RPMI8226 (cell line): ENCODE data around the gene AHSP.
"Not testable (repeated sequence)": the region's sequence is repeated elsewhere in the genome, so short reads cannot be mapped to it uniquely, and the experiment has no call there.

Experiments used
- DNase-seq: peaks from one replicate; pipeline ENCODE4 v3.0.0-alpha.2; 2015

The AHSP gene, protein sequence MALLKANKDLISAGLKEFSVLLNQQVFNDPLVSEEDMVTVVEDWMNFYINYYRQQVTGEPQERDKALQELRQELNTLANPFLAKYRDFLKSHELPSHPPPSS

DNA sequence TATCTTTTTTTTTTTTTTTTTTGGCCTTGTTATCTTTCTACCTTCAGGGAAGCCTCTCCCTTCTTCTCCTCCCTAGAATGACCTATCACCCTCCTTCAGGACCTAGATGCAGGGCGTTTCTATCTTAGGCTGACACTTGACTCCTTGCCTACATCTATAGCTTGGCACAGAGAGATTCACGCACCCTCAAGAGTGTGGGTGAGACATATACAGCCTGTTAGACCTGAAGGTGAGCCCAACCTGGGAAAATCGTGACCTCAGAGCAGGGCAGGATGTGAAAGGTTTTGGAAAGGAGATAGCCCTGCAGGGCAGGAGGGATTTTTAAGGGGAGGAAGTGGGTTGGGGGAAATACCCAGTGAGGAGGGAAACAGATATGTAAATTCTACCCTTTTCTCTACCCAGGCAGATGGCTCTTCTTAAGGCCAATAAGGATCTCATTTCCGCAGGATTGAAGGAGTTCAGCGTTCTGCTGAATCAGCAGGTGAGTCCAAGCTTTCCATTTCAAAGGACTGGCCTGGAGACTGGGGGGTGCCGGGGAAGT lies at the start of gene AHSP:
TSS of gene AHSP (plus strand) at position 167 of the 541 bp plus-strand sequence. CDS start at position 407, 240 bp downstream.
- no peak for DNase-seq

DNA sequence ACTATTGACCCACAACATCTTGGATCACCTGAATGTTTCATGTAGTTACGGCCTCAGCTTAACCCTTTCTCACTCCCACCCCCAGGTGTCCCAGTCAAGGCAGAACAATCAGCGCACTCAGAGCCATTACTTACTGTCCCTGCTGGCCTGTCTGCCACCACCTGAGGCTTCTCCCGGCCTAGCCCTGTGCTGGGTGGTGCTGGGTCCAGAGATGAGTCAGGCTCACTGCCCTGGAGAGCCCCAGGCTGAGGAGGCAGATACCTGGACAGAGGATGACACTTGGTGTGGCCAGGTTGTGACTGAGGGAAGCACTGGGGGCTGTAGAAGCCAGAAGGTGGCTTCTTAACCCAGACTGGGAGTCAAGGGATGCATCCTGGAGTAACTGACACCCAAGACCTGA lies 48.7 kb upstream of the AHSP start:
- no peak for DNase-seq

DNA sequence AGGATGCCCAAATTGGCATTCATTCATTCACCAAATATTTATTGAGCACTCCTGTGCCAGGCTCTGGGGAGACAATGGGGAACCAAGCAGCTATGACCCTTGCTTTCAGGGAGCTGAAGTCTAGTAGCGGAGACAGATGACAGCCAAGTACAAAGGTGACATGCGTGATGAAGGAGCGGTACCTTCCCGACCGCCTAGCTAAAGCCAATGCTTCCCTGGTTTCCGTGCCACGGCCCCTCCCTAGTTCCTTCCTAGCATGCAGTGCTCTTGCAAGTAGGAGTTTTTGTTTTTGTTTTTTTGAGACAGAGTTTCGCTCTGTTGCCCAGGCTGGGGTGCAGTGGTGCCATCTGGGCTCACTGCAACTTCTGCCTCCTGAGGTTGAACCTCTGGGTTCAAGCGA lies 47.9 kb upstream of the AHSP start:
- no peak for DNase-seq

DNA sequence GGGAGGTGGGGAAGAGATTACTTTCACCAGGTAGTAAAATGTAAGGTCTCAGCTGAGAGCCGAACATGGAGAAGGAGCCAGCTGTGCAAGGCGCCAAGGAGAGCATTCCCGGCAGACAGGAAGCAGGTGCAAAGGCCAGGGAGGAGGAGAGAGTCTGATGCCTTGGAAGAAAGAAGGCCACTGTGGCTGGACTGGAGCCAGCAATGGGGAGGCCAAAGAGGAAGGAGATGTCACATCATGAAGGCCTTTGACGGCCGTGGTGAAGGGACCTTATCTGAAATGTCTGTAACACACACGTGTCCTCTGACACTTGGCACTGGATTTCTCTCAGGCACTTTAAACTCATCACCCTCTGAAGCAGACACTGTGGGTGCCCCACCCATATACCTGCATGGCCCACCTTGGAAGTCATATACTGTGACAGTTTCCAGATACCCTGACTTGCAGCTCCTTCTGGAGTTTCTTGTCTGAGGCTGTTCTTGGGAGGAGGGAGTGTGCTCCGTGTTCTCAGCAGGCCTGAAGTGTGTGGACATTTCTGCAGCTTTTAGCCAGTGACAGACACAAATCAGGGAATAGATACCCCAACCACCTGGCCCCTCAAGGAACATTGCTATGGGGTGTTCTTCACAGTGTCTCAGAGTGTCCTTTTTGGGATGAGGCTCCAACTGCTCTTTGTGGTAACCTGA lies 46.7 kb upstream of the AHSP start:
- DNase-seq: peak; percentile 45

DNA sequence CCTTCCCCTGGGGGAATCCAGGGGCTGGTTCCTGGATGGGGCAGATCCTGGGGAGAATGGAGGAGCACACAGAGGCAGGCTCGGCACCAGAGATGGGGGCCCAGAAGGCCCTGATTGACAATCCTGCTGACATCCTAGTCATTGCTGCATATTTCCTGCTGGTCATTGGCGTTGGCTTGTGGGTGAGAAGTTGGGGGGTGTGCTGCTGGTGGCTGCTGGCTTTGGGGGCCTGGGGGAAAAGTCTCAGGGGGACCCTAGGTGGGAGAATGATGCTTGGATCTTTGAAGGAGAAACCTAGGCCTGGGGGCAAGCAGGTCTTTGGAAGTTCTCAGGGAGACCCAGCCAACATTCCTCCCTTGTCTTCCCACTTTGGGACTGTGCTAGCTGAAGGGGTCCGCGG lies 44.6 kb upstream of the AHSP start, which contains the start of gene SLC5A2:
TSS of gene SLC5A2 (plus strand) at position 43 of the 400 bp plus-strand sequence. CDS start at position 57, 14 bp downstream.
- no peak for DNase-seq

DNA sequence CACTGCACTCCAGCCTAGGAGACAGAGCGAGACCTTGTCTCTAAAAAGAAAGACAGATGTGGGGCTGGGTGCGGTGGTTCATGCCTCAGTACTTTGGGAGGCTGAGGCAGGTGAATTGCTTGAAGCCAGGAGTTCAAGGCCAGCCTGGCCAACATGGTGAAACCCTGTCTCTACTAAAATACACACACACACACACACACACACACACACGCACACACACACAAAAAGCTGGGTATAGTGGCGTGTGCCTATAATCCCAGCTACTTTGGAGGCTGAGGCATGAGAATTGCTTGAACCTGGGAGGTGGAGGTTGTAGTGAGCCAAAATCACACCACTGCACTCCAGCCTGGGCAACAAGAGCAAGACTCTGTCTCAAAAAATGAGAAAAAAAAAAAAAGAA lies 43.7 kb upstream of the AHSP start:
- DNase-seq: not testable (repeated sequence)

DNA sequence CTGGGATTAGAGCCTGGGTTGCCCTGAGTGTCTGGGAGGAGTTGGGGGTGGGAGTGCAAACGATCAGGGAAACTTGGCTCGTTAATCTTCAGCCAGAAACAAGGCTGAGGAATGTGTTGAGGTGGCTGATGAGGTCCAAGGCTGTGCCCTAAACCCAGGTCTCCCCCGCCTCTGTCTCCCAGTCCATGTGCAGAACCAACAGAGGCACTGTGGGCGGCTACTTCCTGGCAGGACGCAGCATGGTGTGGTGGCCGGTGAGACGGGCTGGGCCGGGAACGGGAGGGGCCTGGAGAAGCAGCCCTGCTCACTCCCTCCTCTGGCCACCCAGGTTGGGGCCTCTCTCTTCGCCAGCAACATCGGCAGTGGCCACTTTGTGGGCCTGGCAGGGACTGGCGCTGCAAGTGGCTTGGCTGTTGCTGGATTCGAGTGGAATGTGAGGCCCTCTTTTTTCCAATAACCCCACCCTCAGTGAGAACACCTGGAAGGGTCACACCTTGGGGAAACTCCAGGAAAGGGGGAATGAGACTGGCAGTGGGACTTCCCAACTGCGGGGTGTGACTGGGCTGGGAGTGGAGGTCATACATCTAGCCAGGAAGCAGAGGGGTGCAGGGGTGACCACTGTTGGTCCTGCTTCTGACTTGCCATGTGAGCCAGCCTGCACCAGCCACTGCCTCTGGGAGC lies 43.1 kb upstream of the AHSP start:
- DNase-seq: no peak

DNA sequence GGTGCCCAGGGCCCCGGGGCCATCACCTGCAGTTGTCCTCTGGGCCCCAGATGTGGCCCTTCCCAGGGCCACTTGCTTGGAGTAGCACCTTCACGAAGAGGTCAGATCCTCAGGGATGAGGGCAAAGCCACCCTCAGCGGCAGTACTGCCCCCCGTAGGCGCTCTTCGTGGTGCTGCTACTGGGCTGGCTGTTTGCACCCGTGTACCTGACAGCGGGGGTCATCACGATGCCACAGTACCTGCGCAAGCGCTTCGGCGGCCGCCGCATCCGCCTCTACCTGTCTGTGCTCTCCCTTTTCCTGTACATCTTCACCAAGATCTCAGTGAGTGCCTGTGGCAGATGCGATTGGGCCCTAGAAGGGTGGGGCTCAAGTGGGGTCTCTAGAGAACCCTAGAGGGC lies 42.1 kb upstream of the AHSP start:
- no peak for DNase-seq

DNA sequence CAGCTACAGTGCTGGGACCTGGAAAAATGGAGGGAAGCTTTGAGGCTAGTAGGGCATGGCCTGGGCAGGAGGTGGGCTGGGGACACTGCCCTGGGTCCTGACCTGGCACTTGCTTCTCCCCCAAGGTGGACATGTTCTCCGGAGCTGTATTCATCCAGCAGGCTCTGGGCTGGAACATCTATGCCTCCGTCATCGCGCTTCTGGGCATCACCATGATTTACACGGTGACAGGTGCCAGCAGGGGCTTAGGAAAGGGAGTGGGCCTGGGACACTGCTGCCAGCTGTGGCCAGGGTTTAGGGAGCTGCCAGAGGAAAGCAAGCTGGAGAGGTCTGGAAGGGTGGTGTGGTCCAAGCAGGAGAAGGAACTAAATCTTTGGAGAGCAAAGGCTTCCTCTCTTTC lies 41.7 kb upstream of the AHSP start:
- no peak for DNase-seq

DNA sequence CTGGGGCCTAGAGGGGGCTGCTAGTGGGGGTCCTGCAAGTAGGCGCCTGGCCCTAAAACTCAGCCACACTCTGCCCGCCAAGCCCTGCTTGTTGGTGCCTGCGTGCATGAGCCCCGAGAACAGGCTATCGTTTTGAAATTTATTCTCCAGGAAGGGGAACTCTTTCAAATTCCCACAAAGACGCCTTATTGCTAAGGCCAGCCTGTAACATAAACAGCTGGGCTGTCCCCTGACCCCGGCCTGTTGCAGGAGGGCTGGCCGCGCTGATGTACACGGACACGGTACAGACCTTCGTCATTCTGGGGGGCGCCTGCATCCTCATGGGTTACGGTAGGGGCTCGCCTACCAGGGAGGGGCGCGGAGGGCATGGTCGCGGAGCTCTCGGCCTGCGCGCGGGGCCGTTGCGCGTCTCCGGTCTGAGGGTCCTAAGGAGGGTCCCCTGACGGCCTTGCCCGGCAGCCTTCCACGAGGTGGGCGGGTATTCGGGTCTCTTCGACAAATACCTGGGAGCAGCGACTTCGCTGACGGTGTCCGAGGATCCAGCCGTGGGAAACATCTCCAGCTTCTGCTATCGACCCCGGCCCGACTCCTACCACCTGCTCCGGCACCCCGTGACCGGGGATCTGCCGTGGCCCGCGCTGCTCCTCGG lies 40.5 kb upstream of the AHSP start:
- no peak for DNase-seq

DNA sequence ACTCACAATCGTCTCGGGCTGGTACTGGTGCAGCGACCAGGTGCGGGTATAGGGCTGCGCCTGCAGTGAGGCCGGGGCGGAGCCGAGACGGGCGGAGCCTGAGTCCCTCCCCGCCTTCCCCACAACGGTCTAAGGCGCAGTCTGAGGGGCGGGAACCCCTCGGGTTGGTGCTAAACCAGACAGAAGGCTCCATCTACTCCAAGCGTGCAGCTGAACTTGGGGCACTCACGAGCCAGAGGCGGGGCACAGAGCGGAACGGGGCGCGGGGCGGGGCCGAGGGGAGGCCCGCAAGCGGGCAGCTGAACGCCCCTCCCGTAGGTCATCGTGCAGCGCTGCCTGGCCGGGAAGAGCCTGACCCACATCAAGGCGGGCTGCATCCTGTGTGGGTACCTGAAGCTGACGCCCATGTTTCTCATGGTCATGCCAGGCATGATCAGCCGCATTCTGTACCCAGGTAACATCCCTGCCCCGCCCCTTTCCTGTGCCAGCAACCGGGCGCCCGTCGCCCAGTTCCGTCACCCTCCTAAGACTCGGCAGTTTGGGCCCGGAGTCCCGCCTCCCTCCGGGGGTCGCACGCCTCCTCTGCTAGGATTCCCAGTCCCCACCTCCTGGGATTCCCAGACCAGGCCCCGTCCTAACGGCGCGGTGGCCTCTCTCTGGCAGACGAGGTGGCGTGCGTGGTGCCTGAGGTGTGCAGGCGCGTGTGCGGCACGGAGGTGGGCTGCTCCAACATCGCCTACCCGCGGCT lies 39.8 kb upstream of the AHSP start:
- peak; percentile 90 for DNase-seq

DNA sequence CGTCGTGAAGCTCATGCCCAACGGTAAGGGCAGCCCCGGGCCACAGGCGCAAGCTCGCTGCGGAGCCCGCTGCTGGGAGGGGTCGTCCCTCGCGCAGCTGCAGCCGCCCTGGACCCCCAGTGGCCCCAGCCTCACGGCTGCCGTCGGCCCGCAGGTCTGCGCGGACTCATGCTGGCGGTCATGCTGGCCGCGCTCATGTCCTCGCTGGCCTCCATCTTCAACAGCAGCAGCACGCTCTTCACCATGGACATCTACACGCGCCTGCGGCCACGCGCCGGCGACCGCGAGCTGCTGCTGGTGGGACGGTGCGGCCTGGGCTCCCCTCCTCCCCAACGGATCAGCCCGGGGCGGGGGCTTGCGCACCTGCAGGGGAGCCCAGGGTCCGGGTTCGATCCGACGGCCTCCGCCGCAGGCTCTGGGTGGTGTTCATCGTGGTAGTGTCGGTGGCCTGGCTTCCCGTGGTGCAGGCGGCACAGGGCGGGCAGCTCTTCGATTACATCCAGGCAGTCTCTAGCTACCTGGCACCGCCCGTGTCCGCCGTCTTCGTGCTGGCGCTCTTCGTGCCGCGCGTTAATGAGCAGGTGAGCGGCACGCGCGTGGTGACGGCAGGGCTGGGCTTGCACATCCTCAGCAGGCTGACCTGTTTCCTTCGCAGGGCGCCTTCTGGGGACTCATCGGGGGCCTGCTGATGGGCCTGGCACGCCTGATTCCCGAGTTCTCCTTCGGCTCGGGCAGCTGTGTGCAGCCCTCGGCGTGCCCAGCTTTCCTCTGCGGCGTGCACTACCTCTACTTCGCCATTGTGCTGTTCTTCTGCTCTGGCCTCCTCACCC lies 39.0 kb upstream of the AHSP start:
- DNase-seq: no peak

DNA sequence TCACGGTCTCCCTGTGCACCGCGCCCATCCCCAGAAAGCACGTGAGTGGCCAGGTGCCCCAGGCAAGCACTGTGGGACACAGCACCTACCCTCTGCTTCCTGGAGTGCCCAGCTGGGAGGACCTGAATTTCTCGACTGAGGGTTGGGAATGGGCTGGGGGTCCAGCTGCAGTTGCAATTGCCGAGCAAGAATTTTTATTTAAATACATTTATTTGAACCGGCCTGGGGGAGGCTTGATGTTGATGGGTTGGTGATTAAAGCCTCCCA lies 38.5 kb upstream of the AHSP start:
- DNase-seq: no peak

DNA sequence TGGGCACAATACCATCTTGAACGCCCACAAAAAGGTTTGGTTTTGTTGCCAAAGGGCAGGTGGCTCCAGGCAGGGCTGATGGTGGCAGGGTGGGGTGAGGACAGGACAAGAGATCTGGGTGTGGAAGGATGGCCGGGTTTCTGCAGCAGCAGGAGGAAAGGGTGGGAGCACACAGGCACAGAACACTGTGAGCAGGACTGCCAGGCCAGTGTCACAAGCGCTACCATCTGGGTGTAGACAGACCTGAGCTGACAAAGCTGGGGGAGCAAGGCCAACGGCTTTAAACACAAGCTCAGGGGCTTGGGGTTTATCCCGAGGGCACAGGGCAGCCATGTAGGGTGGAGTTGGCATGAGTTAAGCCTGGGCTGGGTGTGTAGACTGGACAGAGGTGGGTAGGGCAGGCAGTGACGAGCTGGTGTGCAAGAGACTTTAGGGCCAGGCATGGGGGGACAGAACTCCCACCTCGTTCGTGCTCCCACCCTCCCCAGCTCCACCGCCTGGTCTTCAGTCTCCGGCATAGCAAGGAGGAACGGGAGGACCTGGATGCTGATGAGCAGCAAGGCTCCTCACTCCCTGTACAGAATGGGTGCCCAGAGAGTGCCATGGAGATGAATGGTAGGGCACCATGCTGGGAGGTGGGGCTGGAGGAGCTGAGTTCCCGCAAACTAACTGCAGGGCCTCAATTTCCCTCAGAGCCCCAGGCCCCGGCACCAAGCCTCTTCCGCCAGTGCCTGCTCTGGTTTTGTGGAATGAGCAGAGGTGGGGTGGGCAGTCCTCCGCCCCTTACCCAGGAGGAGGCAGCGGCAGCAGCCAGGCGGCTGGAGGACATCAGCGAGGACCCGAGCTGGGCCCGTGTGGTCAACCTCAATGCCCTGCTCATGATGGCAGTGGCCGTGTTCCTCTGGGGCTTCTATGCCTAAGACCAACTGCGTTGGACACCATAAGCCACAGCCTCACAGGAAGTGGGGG lies 37.8 kb upstream of the AHSP start:
- DNase-seq: no peak

DNA sequence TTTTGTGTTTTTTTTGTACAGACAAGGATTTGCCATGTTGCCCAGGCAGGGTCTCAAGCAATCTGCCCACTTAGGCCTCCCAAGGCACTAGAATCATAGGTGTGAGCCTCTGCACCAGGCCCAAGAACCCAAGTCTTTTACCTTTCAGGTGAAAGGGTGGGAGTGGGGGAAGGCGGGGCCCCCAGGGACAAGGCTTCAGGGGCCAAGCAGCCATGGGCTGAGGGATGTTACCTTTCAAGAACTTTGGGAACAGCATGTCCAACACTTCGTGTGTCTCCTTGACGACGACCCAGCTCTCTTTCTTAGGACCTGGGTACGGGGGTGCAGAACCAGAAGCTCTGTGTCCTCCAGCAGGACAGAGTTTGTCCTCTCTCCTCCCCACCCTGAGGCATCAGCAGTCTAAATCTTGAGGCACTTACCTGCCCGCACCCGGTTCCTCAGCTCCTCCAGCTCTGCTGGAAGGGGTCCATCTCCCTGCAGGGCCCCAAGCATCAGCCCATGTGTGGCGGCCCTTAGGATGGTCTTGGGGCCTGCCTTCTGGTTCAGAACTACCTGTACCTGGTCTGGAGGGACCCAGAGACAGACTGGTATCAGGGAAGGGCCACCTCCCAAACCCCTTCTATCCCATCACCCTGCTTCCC lies 35.8 kb upstream of the AHSP start:
- DNase-seq: no peak

DNA sequence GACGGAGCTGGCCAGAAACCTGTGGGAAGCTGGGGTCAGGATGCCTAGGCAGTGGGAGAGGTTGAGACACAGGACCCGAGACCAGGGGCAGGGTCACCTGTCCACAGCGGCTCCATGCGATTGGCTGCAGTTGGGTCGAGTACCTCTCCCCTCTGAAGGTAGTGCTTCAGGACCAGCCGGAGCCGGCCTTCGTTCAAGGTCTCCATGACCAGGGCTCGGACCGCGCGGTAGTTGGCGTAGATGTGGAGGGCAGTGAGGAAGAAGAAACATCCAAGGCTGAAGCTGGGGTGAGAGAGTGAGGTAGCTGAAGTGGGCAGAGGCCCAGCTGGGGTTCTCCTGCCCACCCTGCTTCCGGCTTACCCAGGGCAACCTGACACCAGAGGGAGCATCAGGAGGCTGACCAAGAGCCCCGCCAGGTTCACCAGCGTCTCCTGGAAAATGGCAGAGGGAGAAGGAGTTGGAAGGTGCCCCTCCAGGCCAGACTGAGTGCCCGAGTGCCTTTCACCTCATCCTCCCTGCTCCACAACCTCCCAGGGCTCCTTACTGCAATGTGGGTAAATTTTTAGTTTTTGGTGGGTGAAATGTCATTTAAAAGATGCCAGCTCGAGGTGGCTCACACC lies 34.1 kb upstream of the AHSP start:
- DNase-seq: no peak

DNA sequence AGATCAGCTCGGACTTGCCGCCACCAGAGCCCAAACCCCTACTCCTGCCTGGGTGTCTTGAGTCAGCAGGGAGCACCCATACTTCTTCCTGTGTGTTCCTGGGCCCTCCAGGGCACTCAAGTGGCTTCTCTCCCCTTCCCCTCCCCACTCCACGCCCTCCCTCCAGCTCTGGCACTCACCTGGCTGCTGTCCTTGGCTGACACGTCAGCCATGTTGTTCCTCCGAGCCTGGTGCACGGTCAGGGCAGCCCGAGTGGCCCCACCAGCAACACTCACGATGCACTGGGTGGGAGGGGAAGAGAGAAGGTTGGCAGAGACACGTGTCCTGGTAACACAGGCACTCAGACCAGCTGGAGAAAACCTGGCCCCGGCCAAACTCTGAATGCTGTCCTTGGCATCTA lies 31.0 kb upstream of the AHSP start:
- no peak for DNase-seq

DNA sequence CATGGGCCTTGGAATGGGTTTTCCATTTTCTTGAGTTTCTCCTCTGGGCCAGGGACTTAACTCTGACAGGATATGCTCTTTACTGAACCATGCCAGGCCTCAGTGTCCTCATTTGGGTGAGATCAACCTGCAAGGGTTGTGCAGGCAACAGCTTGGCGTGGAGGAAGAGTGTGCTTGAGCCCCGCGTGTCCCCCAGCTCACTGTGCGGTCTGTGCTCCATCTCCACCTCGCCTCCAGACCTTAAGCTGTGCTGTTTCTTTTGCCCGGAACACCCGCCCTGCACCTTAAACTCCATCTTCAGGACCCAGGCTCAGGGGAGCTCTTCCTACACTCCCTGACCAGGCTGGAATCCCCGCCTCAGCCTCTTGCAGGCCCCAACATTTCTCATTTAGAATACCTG lies 29.2 kb upstream of the AHSP start:
- no peak for DNase-seq

DNA sequence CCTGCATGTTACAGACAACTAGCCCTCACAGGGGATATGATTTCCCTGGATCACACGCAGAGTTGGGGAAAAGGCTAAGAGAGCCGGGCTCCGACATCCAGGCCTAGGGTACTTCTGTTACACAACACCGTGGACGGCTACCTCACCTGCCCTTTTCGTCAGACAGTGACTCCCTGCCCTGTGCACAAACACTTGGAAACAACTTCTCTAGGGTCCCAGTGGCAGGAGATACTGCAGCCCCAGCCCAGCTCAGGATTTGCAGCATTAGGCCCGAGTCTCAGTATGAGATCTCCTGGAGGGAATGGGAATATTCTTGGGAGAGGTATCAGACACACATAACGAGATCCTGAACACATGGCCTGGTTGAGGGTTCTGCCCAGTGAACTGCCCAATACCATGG lies 27.8 kb upstream of the AHSP start:
- DNase-seq: no peak
